Ascending aorta (tissue), 2 donors: ENCODE measurements around the gene VKORC1. TPM values are rescaled to one million over a fixed set of nuclear protein-coding genes. Genes with fewer than 3 reads are reported as not detected.

Source experiments
- DNase-seq, 2 donors: peaks; one replicate each; pipeline ENCODE4 v3.0.0-alpha.2; 2019; ENCODE audit warnings: low spot score in 2 of 2
- H3K27ac ChIP-seq, 2 donors: fragments of 200-600 bp; sonication (generic); one replicate each; pipeline ENCODE4 v1.5.1; 2016 to 2017; ENCODE audit warnings: mild to moderate bottlenecking in 1 of 2
- H3K27me3 ChIP-seq: fragments of 200-600 bp; sonication (generic); one replicate; pipeline ENCODE4 v1.5.1; 2017
- H3K36me3 ChIP-seq, 2 donors: fragments of 200-600 bp; sonication (generic); one replicate each; pipeline ENCODE4 v1.5.1; 2016
- H3K4me1 ChIP-seq, 2 donors: fragments of 200-600 bp; sonication (generic); one replicate each; pipeline ENCODE4 v1.5.1; 2016 to 2017; ENCODE audit warnings: mild to moderate bottlenecking in 1 of 2
- H3K4me3 ChIP-seq, 2 donors: fragments of 200-600 bp; sonication (generic); one replicate each; pipeline ENCODE4 v1.5.1; 2016 to 2017; ENCODE audit warnings: mild to moderate bottlenecking in 1 of 2
- H3K9me3 ChIP-seq, 2 donors: fragments of 200-600 bp; sonication (generic); one replicate each; pipeline ENCODE4 v1.5.1; 2016
- intact Hi-C: fragments of 100-400 bp; cut with DNase I; formaldehyde crosslinking; loops from one replicate; pipeline ENCODE4 v1.15.1; 2023
- total RNA-seq: library from RNA; depleted of rRNA; stranded (reverse); fragments of >200 nt; gene quantifications from one replicate; pipeline ENCODE4 v1.1.0, GENCODE V29; 2016
- TF ChIP-seq, protein P1 (sequence below), 3 experiments: fragments of 200-600 bp in 2 of 3; fragments of 450-650 bp in 1 of 3; sonication (generic) in 2 of 3; IDR thresholded peaks; one replicate each; pipeline ENCODE4 v1.5.1; 2016 to 2019; ENCODE audit warnings: antibody characterized with exemption in 3 of 3, mild to moderate bottlenecking in 1 of 3, moderate library complexity in 1 of 3

VKORC1 gene
- 227 TPM for total RNA-seq

DNA sequence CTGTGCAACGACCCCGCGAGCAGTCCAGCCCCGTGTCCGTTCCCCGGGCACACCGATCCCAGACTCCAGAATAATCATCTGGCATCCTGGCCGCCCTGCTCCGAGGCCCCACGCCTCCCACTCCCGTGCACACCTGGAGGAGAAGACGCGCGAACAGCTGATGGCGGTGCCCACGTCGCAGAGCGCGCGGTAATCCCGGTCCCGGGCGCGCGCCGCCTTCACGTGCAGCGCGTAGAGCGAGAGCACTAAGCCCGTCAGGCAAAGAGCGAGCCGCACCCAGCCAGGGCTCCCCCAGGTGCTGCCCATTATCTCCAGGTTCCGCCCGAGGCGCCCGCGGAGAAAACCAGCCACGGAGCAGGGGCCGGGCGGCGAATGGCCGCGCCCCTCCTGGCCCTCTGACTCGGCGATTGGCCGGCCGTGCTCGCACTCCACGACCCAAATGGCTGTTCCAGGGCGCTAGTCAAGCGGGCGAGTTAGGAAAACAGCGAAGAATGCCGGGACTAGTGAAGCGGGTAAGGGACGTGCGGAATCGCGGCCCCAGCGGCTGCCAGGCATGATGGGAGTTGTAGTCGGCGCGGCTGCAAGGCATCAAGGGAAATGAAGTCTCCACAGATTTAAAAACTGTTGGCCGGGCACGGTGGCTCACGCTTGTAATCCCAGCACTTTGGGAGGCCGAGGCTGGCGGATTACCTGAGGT, at the start of gene VKORC1:
Gene VKORC1 (minus strand): TSS at position 374 of the 697 bp plus-strand sequence. CDS start 68 bp downstream, at position 306.
- H3K4me3 ChIP-seq: peak within 1 kb of the TSS; percentile 94 to 97
- no peaks in the 10 kb centered on the region for H3K27me3 ChIP-seq
- no peaks in the 10 kb centered on the region for H3K9me3 ChIP-seq
- H3K27ac ChIP-seq: peak within 1 kb of the TSS; percentile 86 to 92
- peak; percentile 88 to 98 for DNase-seq
- peaks cover 9 to 13% of the 10 kb centered on the region in 2 donors for H3K36me3 ChIP-seq
- TF ChIP-seq, protein P1, sequence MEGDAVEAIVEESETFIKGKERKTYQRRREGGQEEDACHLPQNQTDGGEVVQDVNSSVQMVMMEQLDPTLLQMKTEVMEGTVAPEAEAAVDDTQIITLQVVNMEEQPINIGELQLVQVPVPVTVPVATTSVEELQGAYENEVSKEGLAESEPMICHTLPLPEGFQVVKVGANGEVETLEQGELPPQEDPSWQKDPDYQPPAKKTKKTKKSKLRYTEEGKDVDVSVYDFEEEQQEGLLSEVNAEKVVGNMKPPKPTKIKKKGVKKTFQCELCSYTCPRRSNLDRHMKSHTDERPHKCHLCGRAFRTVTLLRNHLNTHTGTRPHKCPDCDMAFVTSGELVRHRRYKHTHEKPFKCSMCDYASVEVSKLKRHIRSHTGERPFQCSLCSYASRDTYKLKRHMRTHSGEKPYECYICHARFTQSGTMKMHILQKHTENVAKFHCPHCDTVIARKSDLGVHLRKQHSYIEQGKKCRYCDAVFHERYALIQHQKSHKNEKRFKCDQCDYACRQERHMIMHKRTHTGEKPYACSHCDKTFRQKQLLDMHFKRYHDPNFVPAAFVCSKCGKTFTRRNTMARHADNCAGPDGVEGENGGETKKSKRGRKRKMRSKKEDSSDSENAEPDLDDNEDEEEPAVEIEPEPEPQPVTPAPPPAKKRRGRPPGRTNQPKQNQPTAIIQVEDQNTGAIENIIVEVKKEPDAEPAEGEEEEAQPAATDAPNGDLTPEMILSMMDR (IDR thresholded peaks at IDR 0.05): no peak
- intact Hi-C loops: loop anchor here (1.0 to 10.0 kb wide), 6 partner anchors 20 to 350 kb away; partner anchors contain the start of genes FUS, ZNF646, ZNF668 and ZNF843
- peaks cover 0 to 3% of the 10 kb centered on the region in 2 donors for H3K4me1 ChIP-seq

DNA sequence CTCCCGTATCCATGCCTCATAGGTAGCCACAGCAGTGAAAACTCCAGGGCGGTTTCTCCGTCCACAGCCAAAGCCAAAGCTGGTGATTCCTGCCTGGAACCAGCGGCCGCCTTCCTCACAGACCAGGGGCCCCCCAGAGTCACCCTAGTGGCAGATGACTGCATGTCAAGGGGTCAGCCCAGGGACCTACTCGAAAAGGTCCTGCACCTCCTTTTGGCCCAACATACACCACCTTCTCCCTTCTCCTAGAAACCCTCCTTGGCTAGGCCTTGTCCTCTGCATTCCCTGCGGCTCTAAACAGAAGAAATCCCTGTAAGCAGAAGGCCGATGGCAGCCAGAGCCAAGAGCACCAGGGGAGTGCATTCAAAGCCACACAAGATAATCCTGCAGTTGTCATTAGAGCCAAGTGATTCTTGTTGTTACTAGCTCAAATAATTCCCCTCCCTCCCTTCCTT, 49.1 kb upstream of the VKORC1 start:
- H3K4me3 ChIP-seq: no peak overlapping the region
- H3K9me3 ChIP-seq: no peaks in the 10 kb centered on the region
- no peak for DNase-seq
- no peak overlapping the region for H3K27ac ChIP-seq
- H3K4me1 ChIP-seq: peaks cover 6 to 18% of the 10 kb centered on the region in 2 donors
- no peaks in the 10 kb centered on the region for H3K27me3 ChIP-seq
- TF ChIP-seq, protein P1 (IDR thresholded peaks at IDR 0.05): no peak
- H3K36me3 ChIP-seq: no peaks in the 10 kb centered on the region
- intact Hi-C loops: loop anchor here (1.0 to 5.0 kb wide), 3 partner anchors 35 to 729 kb away; partner anchors contain the start of genes BCKDK, HSD3B7 and ZNF267

DNA sequence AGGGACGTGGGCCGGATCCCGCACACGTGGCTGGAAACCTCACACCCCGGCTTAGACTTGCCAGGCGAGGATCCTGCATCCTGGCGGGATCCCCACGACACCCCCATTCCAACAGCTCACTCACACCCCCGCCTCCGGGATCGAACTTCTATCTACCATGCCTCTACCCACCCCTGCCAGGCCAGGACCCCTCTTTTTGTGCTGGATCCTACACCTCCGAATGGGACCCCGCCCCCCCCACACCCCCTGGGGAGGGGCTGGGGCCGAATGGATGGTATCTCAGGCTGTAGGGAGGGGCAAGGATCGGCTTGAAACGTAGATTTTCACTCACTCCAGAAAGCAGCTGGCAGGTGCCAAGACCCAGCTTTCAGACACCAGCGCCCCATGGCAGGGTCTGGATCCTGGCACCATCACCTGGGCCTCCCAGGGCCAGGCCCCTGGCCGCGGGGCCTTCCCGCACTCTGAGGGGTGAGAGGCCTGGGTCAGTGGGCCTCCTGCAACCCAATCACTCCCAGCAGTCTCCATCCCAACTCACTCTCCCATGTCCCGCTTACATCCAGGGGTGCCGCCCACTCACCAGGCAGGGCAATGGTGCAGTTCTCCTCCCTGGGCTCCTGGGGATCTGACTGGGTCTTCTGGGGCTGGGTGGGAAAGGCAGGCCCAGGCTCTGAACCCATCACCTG, 48.6 kb upstream of the VKORC1 start:
- TF ChIP-seq, protein P1 (IDR thresholded peaks at IDR 0.05): no peak
- intact Hi-C loops: loop anchor here (1.0 to 5.0 kb wide), 3 partner anchors 34 to 729 kb away; partner anchors contain the start of genes BCKDK, HSD3B7 and ZNF267
- Histone ChIP-seq H3K4me3 (peak overlapping the region; percentile 59 to 73), H3K27ac (peak overlapping the region; percentile 44 to 64), H3K36me3 (no peaks in the 10 kb centered on the region), H3K27me3 (no peaks in the 10 kb centered on the region), H3K4me1 (peaks cover 6 to 21% of the 10 kb centered on the region in 2 donors), H3K9me3 (no peaks in the 10 kb centered on the region)
- no peak for DNase-seq

DNA sequence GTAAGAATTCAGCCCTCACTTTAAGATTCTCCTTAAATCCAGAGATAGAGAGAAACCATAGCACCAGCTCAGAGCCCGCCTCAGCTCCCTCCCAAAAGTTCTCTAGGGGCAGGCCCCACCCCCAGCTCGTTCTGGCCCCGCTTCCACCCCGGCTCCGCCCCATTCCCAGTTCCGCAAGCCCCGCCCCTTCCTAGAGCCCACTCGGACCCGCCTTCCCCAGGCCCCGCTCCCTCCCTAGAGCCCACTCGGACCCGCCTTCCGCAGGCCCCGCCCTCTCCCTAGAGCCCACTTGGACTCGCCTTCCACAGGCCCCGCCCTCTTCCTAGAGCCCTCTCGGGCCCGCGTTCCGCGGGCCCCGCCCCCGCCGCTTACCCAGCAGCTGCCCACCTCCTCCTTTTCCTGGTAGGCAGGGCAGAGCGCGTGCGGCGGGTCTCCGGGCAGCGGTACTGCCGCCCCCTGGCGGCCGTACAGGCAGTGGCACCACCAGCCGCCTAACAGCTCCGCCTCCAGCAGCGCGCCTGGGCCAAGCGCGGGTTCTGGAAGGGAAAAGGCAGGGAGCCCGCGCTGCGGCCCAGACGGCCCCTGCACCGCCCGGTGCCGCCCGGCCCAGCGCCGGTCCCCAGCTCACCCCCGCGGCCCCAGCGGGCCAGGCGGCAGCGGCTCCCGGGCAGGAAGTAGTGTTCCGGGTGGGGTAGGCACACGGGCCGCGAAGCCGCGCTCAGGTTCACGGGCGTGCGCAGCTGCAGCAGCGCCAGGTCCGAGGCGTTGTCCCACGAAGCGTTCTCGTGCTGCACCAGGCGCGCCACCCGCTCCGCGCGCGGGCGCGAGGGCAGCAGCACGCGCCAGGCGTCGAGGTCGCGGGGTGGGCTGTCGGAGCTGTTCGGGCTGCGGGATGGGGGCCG, 47.8 kb upstream of the VKORC1 start:
- H3K27ac ChIP-seq: peak overlapping the region; percentile 80 to 83
- DNase-seq: peak; percentile 97 to 99
- intact Hi-C loops: loop anchor here (1.0 to 5.0 kb wide), 9 partner anchors 25 to 730 kb away; partner anchors contain the start of genes BCKDK, FUS, HSD3B7 and KAT8
- H3K4me3 ChIP-seq: peak overlapping the region; percentile 59 to 73
- no peaks in the 10 kb centered on the region for H3K27me3 ChIP-seq
- no peaks in the 10 kb centered on the region for H3K36me3 ChIP-seq
- peaks cover 6 to 24% of the 10 kb centered on the region in 2 donors for H3K4me1 ChIP-seq
- TF ChIP-seq, protein P1 (IDR thresholded peaks at IDR 0.05): peak; percentile 93 to 99 (median 96)
- H3K9me3 ChIP-seq: no peaks in the 10 kb centered on the region
